HUES6 (cell line): ENCODE measurements around the gene ZNF474.

Experiments
- H3K27ac ChIP-seq: 2 replicates; pipeline ENCODE4 v1.7.0; 2013; ENCODE audit warnings: low read depth, mild to moderate bottlenecking, low read length, inconsistent platforms
- H3K27me3 ChIP-seq: 2 replicates; pipeline ENCODE4 v1.6.1; 2013; ENCODE audit warnings: low read length; ENCODE audit not compliant: control insufficient read depth, insufficient read depth
- H3K36me3 ChIP-seq: 2 replicates; pipeline ENCODE4 v1.6.1; 2013; ENCODE audit warnings: low read length; ENCODE audit not compliant: control insufficient read depth, insufficient read depth
- H3K4me1 ChIP-seq: 2 replicates; pipeline ENCODE4 v1.6.1; 2013; ENCODE audit warnings: low read length; ENCODE audit not compliant: control insufficient read depth, insufficient read depth
- H3K4me3 ChIP-seq: 2 replicates; pipeline ENCODE4 v1.5.1; 2013; ENCODE audit warnings: low read depth, low read length
- H3K9ac ChIP-seq: one replicate; pipeline ENCODE4 v1.6.1; 2013; ENCODE audit warnings: mild to moderate bottlenecking, low read length
- H3K9me3 ChIP-seq: 2 replicates; pipeline ENCODE4 v1.6.1; 2013; ENCODE audit warnings: low read depth, low read length; ENCODE audit not compliant: control insufficient read depth, insufficient read depth

The ZNF474 gene

GRCh38 chr5:122141751-122142150 is 12.4 kb downstream of the ZNF474 start:
- Histone ChIP-seq H3K27ac (no peak overlapping the region), H3K9me3 (no peaks in the 10 kb centered on the region), H3K4me1 (no peaks in the 10 kb centered on the region), H3K36me3 (no peaks in the 10 kb centered on the region), H3K27me3 (no peaks in the 10 kb centered on the region), H3K9ac (no peak overlapping the region), H3K4me3 (no peak overlapping the region)

GRCh38 chr5:122142480-122143164 is 13.3 kb downstream of the ZNF474 start:
- H3K4me3 ChIP-seq, result no peak overlapping the region
- H3K9ac ChIP-seq, result no peak overlapping the region
- no peak overlapping the region for H3K27ac ChIP-seq
- no peaks in the 10 kb centered on the region for H3K4me1 ChIP-seq
- H3K9me3 ChIP-seq, result no peaks in the 10 kb centered on the region
- no peaks in the 10 kb centered on the region for H3K36me3 ChIP-seq
- H3K27me3 ChIP-seq, result no peaks in the 10 kb centered on the region

DNA sequence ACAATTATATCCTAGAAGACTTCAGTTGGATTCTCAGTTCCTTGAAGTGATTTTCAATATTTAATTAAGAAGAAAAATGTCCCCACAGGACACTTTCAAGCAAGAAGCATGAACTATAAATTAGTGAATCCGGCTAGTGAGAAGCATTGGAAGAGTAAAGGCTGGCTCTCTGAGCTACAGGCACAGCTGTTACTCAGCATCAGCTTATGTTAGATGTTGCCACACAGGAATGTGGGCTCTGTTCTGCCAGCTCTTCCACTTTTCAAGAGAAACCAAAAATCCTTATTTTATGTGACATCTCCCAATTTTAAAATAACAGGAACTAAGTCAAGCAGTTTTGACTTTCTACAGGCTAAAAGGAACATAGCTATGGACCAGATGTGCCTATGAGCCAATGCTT is 14.9 kb downstream of the ZNF474 start:
- no peak overlapping the region for H3K4me3 ChIP-seq
- no peaks in the 10 kb centered on the region for H3K4me1 ChIP-seq
- H3K27me3 ChIP-seq, result no peaks in the 10 kb centered on the region
- H3K36me3 ChIP-seq, result no peaks in the 10 kb centered on the region
- no peak overlapping the region for H3K27ac ChIP-seq
- no peaks in the 10 kb centered on the region for H3K9me3 ChIP-seq
- H3K9ac ChIP-seq, result no peak overlapping the region

DNA sequence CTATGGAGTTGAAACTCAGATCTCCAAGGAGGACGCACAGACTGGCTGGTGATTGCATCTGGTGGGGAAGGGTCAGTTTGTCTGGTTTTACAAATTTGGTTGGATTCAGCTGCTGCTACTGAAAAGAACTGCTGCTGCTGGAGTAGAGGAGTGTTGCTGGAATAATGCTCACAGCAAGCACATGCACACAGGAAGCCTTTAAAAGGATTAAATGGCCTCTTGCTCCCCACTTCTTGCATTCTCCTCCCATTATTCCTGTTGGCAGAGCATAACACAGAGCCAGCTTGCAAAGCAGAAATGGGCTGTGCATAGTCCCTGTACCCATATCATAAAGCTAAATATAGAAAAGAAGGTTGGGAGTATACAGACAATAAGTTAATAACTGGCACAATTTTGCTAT is 16.6 kb downstream of the ZNF474 start:
- H3K36me3 ChIP-seq, result no peaks in the 10 kb centered on the region
- no peak overlapping the region for H3K27ac ChIP-seq
- H3K4me3 ChIP-seq, result no peak overlapping the region
- no peaks in the 10 kb centered on the region for H3K27me3 ChIP-seq
- no peak overlapping the region for H3K9ac ChIP-seq
- H3K9me3 ChIP-seq, result no peaks in the 10 kb centered on the region
- H3K4me1 ChIP-seq, result no peaks in the 10 kb centered on the region

DNA sequence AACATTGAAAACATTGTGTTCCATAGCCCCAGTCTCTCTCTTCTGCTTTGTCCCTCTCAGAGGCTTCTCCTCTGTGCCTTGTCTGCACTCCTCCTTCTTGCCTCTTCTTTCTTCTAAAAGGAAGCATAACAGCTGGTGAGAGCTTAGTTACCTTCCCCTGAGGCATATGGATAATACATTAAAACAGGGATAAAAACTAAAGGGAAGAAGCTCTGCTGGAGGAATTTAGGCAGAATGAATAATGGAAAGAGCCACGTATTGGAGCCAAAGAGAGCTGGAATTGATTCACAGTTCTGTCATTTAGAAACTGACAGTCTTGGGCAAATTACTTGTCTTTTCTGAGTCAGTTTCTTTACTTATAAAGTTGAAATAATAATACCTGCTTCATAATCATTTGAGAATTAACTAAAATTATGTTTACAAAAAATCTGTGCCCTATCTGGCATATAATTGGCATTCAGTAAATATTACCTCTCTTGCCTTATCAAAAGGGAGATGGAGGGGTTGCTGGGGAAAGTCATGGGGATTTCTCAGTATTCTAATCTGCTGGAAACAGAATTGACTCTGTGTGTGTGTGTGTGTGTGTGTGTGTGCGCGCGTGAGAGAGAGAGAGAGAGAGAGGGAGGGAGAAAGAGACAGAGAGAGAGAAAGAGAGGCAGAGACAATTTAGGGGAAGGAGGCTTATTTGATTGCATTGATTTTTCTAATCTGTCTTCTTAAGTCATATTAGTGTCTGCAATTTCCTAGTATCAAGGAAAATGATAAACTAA is 20.2 kb downstream of the ZNF474 start:
- Histone ChIP-seq H3K36me3 (no peaks in the 10 kb centered on the region), H3K9me3 (no peaks in the 10 kb centered on the region), H3K9ac (no peak overlapping the region), H3K27me3 (no peaks in the 10 kb centered on the region), H3K4me3 (no peak overlapping the region), H3K4me1 (peaks cover 4% of the 10 kb centered on the region; the same call in 1 of the 2 replicates), H3K27ac (no peak overlapping the region)

GRCh38 chr5:122150215-122150614 is 20.9 kb downstream of the ZNF474 start:
- H3K27ac ChIP-seq, result no peak overlapping the region

GRCh38 chr5:122151640-122152039 is 22.3 kb downstream of the ZNF474 start:
- H3K9ac ChIP-seq, result no peak overlapping the region
- no peaks in the 10 kb centered on the region for H3K27me3 ChIP-seq
- H3K4me3 ChIP-seq, result no peak overlapping the region
- peaks cover 4% of the 10 kb centered on the region; the same call in 1 of the 2 replicates for H3K4me1 ChIP-seq
- no peaks in the 10 kb centered on the region for H3K9me3 ChIP-seq
- no peaks in the 10 kb centered on the region for H3K36me3 ChIP-seq
- H3K27ac ChIP-seq, result no peak overlapping the region

More at GRCh38 chr5:122150215-122150614, 20.9 kb downstream of the ZNF474 start:
- Histone ChIP-seq H3K4me1 (peaks cover 4% of the 10 kb centered on the region; the same call in 1 of the 2 replicates), H3K4me3 (no peak overlapping the region), H3K36me3 (no peaks in the 10 kb centered on the region), H3K9ac (no peak overlapping the region), H3K9me3 (no peaks in the 10 kb centered on the region), H3K27me3 (no peaks in the 10 kb centered on the region)

DNA sequence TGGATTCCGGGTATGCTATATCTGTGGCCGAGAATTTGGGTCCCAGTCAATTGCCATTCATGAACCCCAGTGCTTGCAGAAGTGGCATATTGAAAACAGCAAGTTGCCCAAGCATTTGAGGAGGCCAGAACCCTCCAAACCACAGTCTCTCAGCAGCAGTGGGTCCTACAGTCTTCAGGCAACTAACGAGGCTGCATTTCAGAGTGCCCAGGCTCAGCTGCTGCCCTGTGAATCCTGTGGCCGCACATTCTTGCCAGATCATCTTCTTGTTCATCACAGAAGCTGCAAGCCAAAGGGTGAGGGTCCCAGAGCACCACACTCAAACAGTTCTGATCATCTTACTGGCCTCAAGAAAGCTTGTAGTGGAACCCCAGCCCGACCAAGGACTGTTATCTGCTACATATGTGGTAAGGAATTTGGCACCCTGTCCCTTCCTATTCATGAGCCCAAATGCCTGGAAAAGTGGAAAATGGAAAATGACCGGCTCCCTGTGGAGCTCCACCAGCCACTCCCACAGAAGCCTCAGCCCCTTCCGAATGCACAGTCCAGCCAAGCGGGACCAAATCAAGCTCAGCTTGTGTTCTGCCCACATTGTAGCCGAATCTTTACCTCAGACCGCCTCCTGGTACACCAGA is 23.0 kb downstream of the ZNF474 start:
- H3K9me3 ChIP-seq, result no peaks in the 10 kb centered on the region
- H3K36me3 ChIP-seq, result no peaks in the 10 kb centered on the region
- no peak overlapping the region for H3K27ac ChIP-seq
- H3K27me3 ChIP-seq, result no peaks in the 10 kb centered on the region
- H3K9ac ChIP-seq, result no peak overlapping the region
- peaks cover 4% of the 10 kb centered on the region; the same call in 1 of the 2 replicates for H3K4me1 ChIP-seq
- no peak overlapping the region for H3K4me3 ChIP-seq

- Histone ChIP-seq H3K9me3 (no peaks in the 10 kb centered on the region), H3K9ac (no peak overlapping the region), H3K4me1 (peaks cover 4% of the 10 kb centered on the region; the same call in 1 of the 2 replicates), H3K4me3 (no peak overlapping the region), H3K27ac (no peak overlapping the region), H3K36me3 (no peaks in the 10 kb centered on the region), H3K27me3 (no peaks in the 10 kb centered on the region)
Observed at GRCh38 chr5:122153230-122153629, 23.9 kb downstream of the ZNF474 start.

GRCh38 chr5:122153774-122154173 is 24.4 kb downstream of the ZNF474 start:
- Histone ChIP-seq H3K27ac (no peak overlapping the region), H3K9me3 (no peaks in the 10 kb centered on the region)

GRCh38 chr5:122154491-122154890 is 25.1 kb downstream of the ZNF474 start:
- Histone ChIP-seq H3K9me3 (no peaks in the 10 kb centered on the region), H3K4me3 (no peak overlapping the region), H3K9ac (no peak overlapping the region), H3K27ac (no peak overlapping the region), H3K27me3 (no peaks in the 10 kb centered on the region), H3K4me1 (peaks cover 4% of the 10 kb centered on the region; the same call in 1 of the 2 replicates), H3K36me3 (no peaks in the 10 kb centered on the region)

More at GRCh38 chr5:122153774-122154173, 24.4 kb downstream of the ZNF474 start:
- Histone ChIP-seq H3K27me3 (no peaks in the 10 kb centered on the region), H3K36me3 (no peaks in the 10 kb centered on the region), H3K9ac (no peak overlapping the region), H3K4me3 (no peak overlapping the region), H3K4me1 (peaks cover 4% of the 10 kb centered on the region; the same call in 1 of the 2 replicates)
